Measurements from ENCODE around the gene PLPPR3.

The PLPPR3 gene

GRCh38 chr19:861141-861755 is 39.5 kb upstream of the PLPPR3 start:
- TF ChIP-seq GATA3 (IDR thresholded peaks at IDR 0.05; ENCODE audit: low read depth, low read length) = no peak
- no peak for TF ChIP-seq GATA2 (IDR thresholded peaks at IDR 0.05; ENCODE audit: low read depth, low read length)

GRCh38 chr19:858868-859843 is 37.4 kb upstream of the PLPPR3 start, which contains the start of gene CFD:
TSS of gene CFD (plus strand) at chr19:859664. CDS start at chr19:859690, 26 bp downstream.
- TF ChIP-seq GATA2 (IDR thresholded peaks at IDR 0.05; ENCODE audit: low read depth, low read length) (no peak), GATA3 (IDR thresholded peaks at IDR 0.05; ENCODE audit: low read depth, low read length) (no peak)

- TF ChIP-seq GATA3 (IDR thresholded peaks at IDR 0.05; ENCODE audit: low read depth, low read length) (no peak), GATA2 (IDR thresholded peaks at IDR 0.05; ENCODE audit: low read depth, low read length) (no peak)
These were observed 36.5 kb upstream of the PLPPR3 start for GRCh38 chr19:858284-858683.

GRCh38 chr19:855566-856120 is 33.9 kb upstream of the PLPPR3 start:
- TF ChIP-seq GATA2 (IDR thresholded peaks at IDR 0.05; ENCODE audit: low read depth, low read length) (no peak), GATA3 (IDR thresholded peaks at IDR 0.05; ENCODE audit: low read depth, low read length) (no peak)

GRCh38 chr19:855142-855541 is 33.4 kb upstream of the PLPPR3 start:
- no peak for TF ChIP-seq GATA3 (IDR thresholded peaks at IDR 0.05; ENCODE audit: low read depth, low read length)
- TF ChIP-seq GATA2 (IDR thresholded peaks at IDR 0.05; ENCODE audit: low read depth, low read length) = no peak

- TF ChIP-seq GATA2 (IDR thresholded peaks at IDR 0.05; ENCODE audit: low read depth, low read length) (no peak), GATA3 (IDR thresholded peaks at IDR 0.05; ENCODE audit: low read depth, low read length) (no peak)
These were observed 32.8 kb upstream of the PLPPR3 start for GRCh38 chr19:854549-854948.

- no peak for TF ChIP-seq GATA3 (IDR thresholded peaks at IDR 0.05; ENCODE audit: low read depth, low read length)
- TF ChIP-seq GATA2 (IDR thresholded peaks at IDR 0.05; ENCODE audit: low read depth, low read length) = no peak
These were observed 31.3 kb upstream of the PLPPR3 start for GRCh38 chr19:853014-853585.

- TF ChIP-seq GATA3 (IDR thresholded peaks at IDR 0.05; ENCODE audit: low read depth, low read length) (no peak), GATA2 (IDR thresholded peaks at IDR 0.05; ENCODE audit: low read depth, low read length) (no peak)
These were observed 30.6 kb upstream of the PLPPR3 start, which contains the start of gene ELANE for GRCh38 chr19:852136-853013. TSS of gene ELANE (plus strand) at chr19:852303. CDS start at chr19:852329, 26 bp downstream.

GRCh38 chr19:850979-851335 is 29.2 kb upstream of the PLPPR3 start:
- no peak for TF ChIP-seq GATA2 (IDR thresholded peaks at IDR 0.05; ENCODE audit: low read depth, low read length)
- TF ChIP-seq GATA3 (IDR thresholded peaks at IDR 0.05; ENCODE audit: low read depth, low read length) = no peak

GRCh38 chr19:850221-850978 is 28.6 kb upstream of the PLPPR3 start:
- TF ChIP-seq GATA3 (IDR thresholded peaks at IDR 0.05; ENCODE audit: low read depth, low read length) (no peak), GATA2 (IDR thresholded peaks at IDR 0.05; ENCODE audit: low read depth, low read length) (no peak)

GRCh38 chr19:849195-849594 is 27.4 kb upstream of the PLPPR3 start:
- TF ChIP-seq GATA2 (IDR thresholded peaks at IDR 0.05; ENCODE audit: low read depth, low read length) = peak; percentile 19; the same call in 1 of the 2 replicates

- no peak for TF ChIP-seq GATA3 (IDR thresholded peaks at IDR 0.05; ENCODE audit: low read depth, low read length)
These were observed 26.7 kb upstream of the PLPPR3 start for GRCh38 chr19:848386-848921.

Measured in SH-SY5Y (cell line).